Keratinocyte (primary cell): ENCODE results near the gene NPIPB4. TPM values are rescaled to one million over a fixed set of nuclear protein-coding genes. Genes with fewer than 3 reads are reported as not detected.
A peak's percentile ranks its signal among the peaks of the same experiment; 100 is the strongest.
"Not testable (repeated sequence)": the region's sequence is repeated elsewhere in the genome, so short reads cannot be mapped to it uniquely, and the experiment has no call there.

Experiments used
- DNase-seq: peaks from one replicate; pipeline ENCODE4 v3.0.0-alpha.2; 2011; ENCODE audit warnings: low read depth, missing footprints, low spot score
- FAIRE-seq: peaks from 2 replicates; lab custom pipeline; 2011; peaks lifted over from hg19 to GRCh38; lab: Jason Lieb, UNC
- H2AFZ ChIP-seq: 2 replicates; pipeline ENCODE4 v1.6.0; 2012; ENCODE audit warnings: low read length, control low read depth, inconsistent platforms; ENCODE audit not compliant: control insufficient read depth
- H3K27ac ChIP-seq: 2 replicates; pipeline ENCODE4 v1.5.1; 2011; ENCODE audit warnings: low read length; ENCODE audit not compliant: control insufficient read depth, insufficient read depth
- H3K27me3 ChIP-seq: 3 replicates; pipeline ENCODE4 v1.6.0; 2011; ENCODE audit warnings: low read length; ENCODE audit not compliant: control insufficient read depth, insufficient read depth; ENCODE audit errors: extremely low read depth
- H3K36me3 ChIP-seq, 2 experiments: 2 replicates in 1 of 2; 3 replicates in 1 of 2; pipeline ENCODE4 v1.5.1; 2011; ENCODE audit warnings: low read length in 2 of 2, mild to moderate bottlenecking in 1 of 2; ENCODE audit not compliant: control insufficient read depth in 2 of 2, insufficient read depth in 2 of 2; ENCODE audit errors: extremely low read depth in 1 of 2
- H3K4me1 ChIP-seq: 3 replicates; pipeline ENCODE4 v1.5.1; 2011; ENCODE audit warnings: low read length; ENCODE audit not compliant: control insufficient read depth, insufficient read depth; ENCODE audit errors: extremely low read depth
- H3K4me2 ChIP-seq: 3 replicates; pipeline ENCODE4 v1.6.0; 2011; ENCODE audit warnings: low read depth, low read length; ENCODE audit not compliant: control insufficient read depth, insufficient read depth; ENCODE audit errors: extremely low read depth
- H3K4me3 ChIP-seq, 3 experiments: fragments of 200-600 bp in 1 of 3; sonication (generic) in 1 of 3; 2 replicates in 2 of 3; 3 replicates in 1 of 3; pipeline ENCODE4 v1.5.1; 2011 to 2016; ENCODE audit warnings: low read length in 3 of 3, mild to moderate bottlenecking in 3 of 3, control low read depth in 2 of 3, inconsistent platforms in 1 of 3, low read depth in 1 of 3, mixed read lengths in 1 of 3, mixed run types in 1 of 3, moderate library complexity in 1 of 3; ENCODE audit not compliant: control insufficient read depth in 2 of 3, insufficient read depth in 2 of 3; ENCODE audit errors: extremely low read depth in 1 of 3
- H3K79me2 ChIP-seq: 2 replicates; pipeline ENCODE4 v1.6.0; 2012; ENCODE audit warnings: low read length; ENCODE audit not compliant: control insufficient read depth, insufficient read depth
- H3K9ac ChIP-seq: 3 replicates; pipeline ENCODE4 v1.6.0; 2011; ENCODE audit warnings: low read length; ENCODE audit not compliant: control insufficient read depth, insufficient read depth; ENCODE audit errors: extremely low read depth
- H3K9me1 ChIP-seq: 3 replicates; pipeline ENCODE4 v1.6.0; 2011; ENCODE audit warnings: low read length; ENCODE audit not compliant: control insufficient read depth, insufficient read depth; ENCODE audit errors: extremely low read depth
- H3K9me3 ChIP-seq: 2 replicates; pipeline ENCODE4 v1.5.1; 2012; ENCODE audit warnings: low read depth, low read length; ENCODE audit not compliant: control insufficient read depth
- H4K20me1 ChIP-seq: 3 replicates; pipeline ENCODE4 v1.6.0; 2011; ENCODE audit warnings: low read length; ENCODE audit not compliant: control insufficient read depth, insufficient read depth; ENCODE audit errors: extremely low read depth
- dilution Hi-C: fragments of 300-500 bp; cut with MboI; formaldehyde crosslinking; loops from one replicate; pipeline ENCODE4 v1.7.0; 2020; ENCODE audit warnings: low sequenced_read_pairs; ENCODE audit not compliant: extremely low pct_ligation_motif_present
- polyA plus RNA-seq, 5 experiments: library from polyadenylated mRNA; depleted of rRNA in 3 of 5; stranded (reverse) in 3 of 5; stranded (forward) in 1 of 5; unstranded in 1 of 5; fragments of >200 nt; gene quantifications; 1 replicate in 1 of 5; 2 replicates in 3 of 5; 3 replicates in 1 of 5; pipeline versions ENCODE4 v1.2.1 to v1.2.3, GENCODE V29; 2011 to 2012; ENCODE audit warnings: missing spikeins in 2 of 5, low read depth in 1 of 5, low replicate concordance in 1 of 5

The NPIPB4 gene
- polyA plus RNA-seq, 1 donor (not counting 4 experiments of a cell fraction or from before 2014, with no cell fraction given) = 30.4 TPM

GRCh38 chr16:21823258-21823657 is 34.3 kb downstream of the NPIPB4 start:
- H3K4me3 ChIP-seq, H2AFZ ChIP-seq, H3K4me2 ChIP-seq, dilution Hi-C loops, H3K9me3 ChIP-seq, H4K20me1 ChIP-seq, H3K4me1 ChIP-seq, H3K9ac ChIP-seq, H3K36me3 ChIP-seq, H3K27me3 ChIP-seq, FAIRE-seq, H3K79me2 ChIP-seq, H3K27ac ChIP-seq, H3K9me1 ChIP-seq, DNase-seq: not testable (repeated sequence)

DNA sequence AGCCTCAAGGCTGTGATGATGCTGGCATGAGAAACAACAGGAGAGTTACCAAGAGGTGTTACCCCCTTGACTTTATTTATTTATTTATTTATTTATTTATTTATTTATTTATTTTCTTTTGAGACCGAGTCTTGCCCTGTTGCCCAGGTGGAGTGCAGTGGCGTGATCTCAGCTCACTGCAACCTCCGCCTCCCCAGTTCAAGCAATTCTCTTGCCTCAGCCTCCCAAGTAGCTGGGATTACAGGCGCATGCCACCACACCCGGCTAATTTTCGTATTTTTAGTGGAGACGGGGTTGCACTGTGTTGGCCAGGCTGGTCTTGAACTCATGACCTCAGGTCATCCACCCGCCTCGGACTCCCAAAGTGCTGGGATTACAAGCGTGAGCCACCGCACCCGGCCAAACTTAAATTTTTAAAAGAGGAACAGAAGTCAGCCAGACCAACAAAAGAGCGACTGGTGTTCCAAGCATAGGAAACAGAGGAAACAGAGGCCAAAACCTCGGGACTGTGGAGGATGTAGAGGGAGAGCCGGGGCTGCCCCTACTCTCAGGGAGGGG is 36.6 kb downstream of the NPIPB4 start:
- H3K9me1 ChIP-seq, H2AFZ ChIP-seq, H3K36me3 ChIP-seq, DNase-seq, H3K27me3 ChIP-seq, FAIRE-seq, H3K4me1 ChIP-seq, H3K9ac ChIP-seq, H3K27ac ChIP-seq, H4K20me1 ChIP-seq, H3K9me3 ChIP-seq, H3K79me2 ChIP-seq, dilution Hi-C loops: not testable (repeated sequence)
- Histone ChIP-seq H3K4me2 (peak overlapping the region; percentile 85), H3K4me3 (peak overlapping the region in 2 of 3 experiments; percentile 50 to 76)

DNA sequence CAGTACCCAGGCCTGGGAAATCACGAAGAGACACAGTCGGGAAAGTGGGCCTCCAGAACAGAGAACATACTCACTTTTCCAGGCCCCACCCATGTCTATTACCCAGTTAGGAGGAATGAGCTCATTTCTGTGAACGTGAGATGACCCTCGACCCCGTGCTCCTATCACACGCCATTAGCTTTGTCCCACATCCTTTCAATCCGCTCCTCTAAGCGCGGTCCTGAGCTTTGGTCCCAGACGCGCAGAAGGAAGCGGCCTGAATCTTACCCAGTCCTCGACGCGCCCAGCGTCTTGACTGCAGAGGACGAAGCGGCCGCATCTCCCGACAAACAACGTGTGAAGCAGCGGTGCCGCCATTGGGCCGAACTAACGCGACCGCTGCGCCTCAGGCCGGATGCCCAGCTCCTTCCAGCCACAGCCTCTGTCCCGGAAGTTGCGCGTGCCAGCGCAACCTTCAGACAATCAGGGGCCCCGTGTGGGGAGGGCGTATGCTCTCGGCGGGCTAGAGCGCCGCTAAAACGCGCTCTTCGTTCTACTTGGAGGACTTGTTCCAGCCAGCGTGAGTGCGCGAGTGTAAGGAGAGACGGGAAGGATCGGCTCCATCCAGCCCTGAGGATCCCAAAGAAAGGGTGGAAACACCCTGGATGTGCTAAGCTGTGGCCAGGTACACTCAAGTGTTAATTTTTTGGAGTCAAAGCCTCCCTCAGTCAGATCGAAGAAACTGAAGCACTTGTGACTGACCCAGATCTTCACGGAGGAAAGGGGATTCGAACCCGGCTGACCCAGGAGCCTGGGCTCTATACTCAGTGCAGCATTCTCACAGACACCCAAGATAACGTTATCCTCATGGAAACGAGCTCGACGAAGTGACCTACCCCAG is 37.3 kb downstream of the NPIPB4 start:
- FAIRE-seq, dilution Hi-C loops: not testable (repeated sequence)

DNA sequence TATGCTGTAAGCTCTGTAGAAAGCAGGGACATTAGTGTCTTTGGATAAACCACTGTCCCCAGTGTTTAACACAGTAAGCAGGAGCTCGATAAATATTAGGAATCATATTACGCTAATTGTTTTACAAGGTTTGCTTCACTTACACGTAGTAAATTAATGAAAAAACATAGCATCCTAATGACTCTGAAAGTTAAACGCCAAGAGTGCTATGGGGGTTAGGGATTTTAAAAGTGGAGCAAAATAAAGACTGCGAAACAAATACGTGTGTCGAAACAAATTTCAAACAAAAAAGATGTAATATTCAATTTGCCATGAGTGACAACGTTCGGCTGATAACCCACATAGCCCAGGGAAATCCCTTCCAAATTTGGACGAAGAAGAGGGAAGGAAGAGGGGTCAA is 37.9 kb downstream of the NPIPB4 start:
- dilution Hi-C loops, H3K36me3 ChIP-seq, H3K27ac ChIP-seq, H3K79me2 ChIP-seq, H3K4me1 ChIP-seq, FAIRE-seq, H3K9me1 ChIP-seq, H3K27me3 ChIP-seq, H3K4me2 ChIP-seq, DNase-seq, H2AFZ ChIP-seq, H3K9ac ChIP-seq, H3K9me3 ChIP-seq, H4K20me1 ChIP-seq: not testable (repeated sequence)
- peak overlapping the region in 2 of 3 experiments; percentile 27 to 50 for H3K4me3 ChIP-seq

More for the DNA sequence above, 37.3 kb downstream of the NPIPB4 start:
- not testable (repeated sequence) for H3K79me2 ChIP-seq, H3K9me3 ChIP-seq, H3K9me1 ChIP-seq, DNase-seq, H3K27me3 ChIP-seq, H3K4me1 ChIP-seq, H3K36me3 ChIP-seq, H4K20me1 ChIP-seq
- Histone ChIP-seq H3K4me3 (peak overlapping the region; percentile 50 to 76 (median 59)), H3K4me2 (peak overlapping the region; percentile 85), H3K27ac (peak overlapping the region; percentile 31), H2AFZ (peak overlapping the region; percentile 97), H3K9ac (peak overlapping the region; percentile 69)

DNA sequence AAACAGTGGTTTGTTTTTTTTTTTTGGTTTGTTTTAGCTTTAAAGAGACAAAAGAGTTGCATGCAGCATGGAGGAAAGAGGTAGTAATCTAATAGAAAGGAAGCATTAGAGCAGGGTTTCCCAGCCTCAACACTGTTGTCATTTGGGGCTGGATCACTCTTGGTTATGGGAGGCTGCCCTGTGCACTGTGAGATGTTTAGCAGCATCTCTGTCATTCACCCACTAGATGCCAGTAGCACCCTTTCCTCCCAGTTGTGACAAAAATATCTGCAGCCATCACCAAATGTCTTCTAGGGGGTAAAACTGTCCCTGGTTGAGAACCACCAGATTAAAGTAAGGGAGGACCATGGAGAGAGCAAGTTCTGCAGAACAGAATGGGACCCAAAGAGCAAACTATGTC is 40.5 kb downstream of the NPIPB4 start:
- not testable (repeated sequence) for FAIRE-seq

More for the DNA sequence above, 40.5 kb downstream of the NPIPB4 start:
- H4K20me1 ChIP-seq, H3K9ac ChIP-seq, DNase-seq, H3K4me1 ChIP-seq, H3K9me1 ChIP-seq, H2AFZ ChIP-seq, H3K79me2 ChIP-seq, H3K4me3 ChIP-seq, H3K4me2 ChIP-seq, H3K36me3 ChIP-seq, H3K27me3 ChIP-seq, dilution Hi-C loops, H3K9me3 ChIP-seq, H3K27ac ChIP-seq: not testable (repeated sequence)
